ENCODE measurements around the gene SNX25.

GRCh38 chr4:185179488-185179887 is 29.9 kb upstream of the SNX25 start:
- TF ChIP-seq CTCF (conservative IDR thresholded peaks at IDR 0.05; ENCODE audit: low read depth, low read length) (no peak), EZH2 (IDR thresholded peaks at IDR 0.05; ENCODE audit: low read length, unreplicated experiment) (no peak)

Data from PC-3 (cell line).